Activated T-helper 1 cell treated with anti-CD3 and anti-CD28 coated beads, Interleukin-12 subunit alpha, Interleukin-12 subunit beta, Interleukin-2, Interleukin-4 antibody, amounts not matched to agents 30 ng/mL and 10 ng/mL and 1 ng/mL, durations not matched to agents 14 hours and 24 hours and 36 hours (primary cell): ENCODE data around the gene ARHGEF11. TPM values are rescaled to one million over a fixed set of nuclear protein-coding genes. Genes with fewer than 3 reads are reported as not detected.
A peak's percentile ranks its signal among the peaks of the same experiment; 100 is the strongest.

Source experiments
- DNase-seq: peaks from one replicate; pipeline ENCODE4 v3.0.0; 2021; ENCODE audit warnings: low spot score
- H3K27ac Mint-ChIP-seq: one replicate; pipeline ENCODE4 v1.8.0; 2021; ENCODE audit warnings: mild to moderate bottlenecking, mixed read lengths
- H3K27me3 Mint-ChIP-seq: one replicate; pipeline ENCODE4 v1.8.0; 2022; ENCODE audit warnings: mild to moderate bottlenecking, moderate library complexity, mixed read lengths; ENCODE audit not compliant: insufficient read depth
- H3K36me3 Mint-ChIP-seq: one replicate; pipeline ENCODE4 v1.8.0; 2021; ENCODE audit warnings: low read depth, mixed read lengths
- H3K4me1 Mint-ChIP-seq: one replicate; pipeline ENCODE4 v1.8.0; 2021; ENCODE audit warnings: low read depth, mixed read lengths
- H3K4me3 Mint-ChIP-seq: one replicate; pipeline ENCODE4 v1.8.0; 2021; ENCODE audit warnings: mild to moderate bottlenecking, moderate library complexity, mixed read lengths
- H3K9me3 Mint-ChIP-seq: one replicate; pipeline ENCODE4 v1.8.0; 2021; ENCODE audit warnings: mixed read lengths
- intact Hi-C: fragments of 100-400 bp; cut with micrococcal nuclease; formaldehyde crosslinking; loops from one replicate; pipeline ENCODE4 v1.15.1; 2024
- total RNA-seq: library from RNA; stranded (reverse); gene quantifications from 2 replicates; pipeline ENCODE4 v1.2.3, GENCODE V29; 2022

ARHGEF11 gene
- total RNA-seq, 1 donor from 2014 or later, result 3.2 TPM

DNA sequence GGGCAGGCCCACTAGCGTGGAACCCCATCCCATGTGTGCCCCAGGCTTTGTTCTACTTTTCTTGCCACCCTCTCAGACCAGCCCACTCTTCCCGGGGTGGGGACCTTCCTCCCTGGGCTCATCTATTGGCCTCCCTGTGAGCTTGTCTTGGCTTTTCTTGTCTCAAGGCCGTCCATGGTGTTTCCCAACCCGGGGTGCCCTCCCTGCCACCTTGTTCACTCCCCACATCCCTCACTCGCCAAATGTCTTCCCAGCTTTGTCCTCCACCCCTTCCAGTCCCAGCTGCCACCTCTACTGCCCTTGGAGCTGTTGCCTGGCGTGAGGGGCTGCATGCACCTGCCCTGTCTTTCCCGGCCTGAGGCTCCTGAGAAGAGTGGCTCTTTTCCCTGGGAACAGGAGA, 106.7 kb downstream of the ARHGEF11 start:
- Mint-ChIP-seq H3K9me3 (no peaks in the 10 kb centered on the region), H3K4me1 (no peaks in the 10 kb centered on the region), H3K4me3 (no peak overlapping the region), H3K36me3 (peaks cover 16% of the 10 kb centered on the region), H3K27me3 (no peaks in the 10 kb centered on the region), H3K27ac (no peak overlapping the region)
- intact Hi-C loops, result no loop called here
- no peak for DNase-seq

DNA sequence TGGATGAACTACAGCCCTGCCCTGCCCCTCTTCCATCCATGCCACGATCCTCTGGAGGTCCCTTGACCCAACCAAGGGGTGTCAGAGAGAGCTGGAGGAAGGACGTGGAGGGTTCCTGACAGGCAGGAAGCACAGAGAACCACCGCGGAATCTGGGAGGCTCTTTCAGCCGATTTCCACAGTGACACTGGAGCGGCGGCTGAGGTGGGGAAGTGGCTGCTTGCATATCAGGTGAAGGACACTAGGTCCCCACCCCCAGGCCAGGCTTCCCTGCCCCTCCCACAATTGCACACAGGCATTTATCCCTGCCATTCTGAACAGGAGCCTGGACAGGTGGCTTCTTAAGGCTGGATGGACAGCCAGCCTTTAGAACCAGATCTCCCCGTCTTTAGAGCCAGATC, 107.7 kb downstream of the ARHGEF11 start:
- peaks cover 13% of the 10 kb centered on the region for H3K36me3 Mint-ChIP-seq
- H3K27ac Mint-ChIP-seq, result no peak overlapping the region
- no peaks in the 10 kb centered on the region for H3K4me1 Mint-ChIP-seq
- no peaks in the 10 kb centered on the region for H3K9me3 Mint-ChIP-seq
- intact Hi-C loops, result no loop called here
- DNase-seq, result no peak
- no peak overlapping the region for H3K4me3 Mint-ChIP-seq
- H3K27me3 Mint-ChIP-seq, result no peaks in the 10 kb centered on the region

DNA sequence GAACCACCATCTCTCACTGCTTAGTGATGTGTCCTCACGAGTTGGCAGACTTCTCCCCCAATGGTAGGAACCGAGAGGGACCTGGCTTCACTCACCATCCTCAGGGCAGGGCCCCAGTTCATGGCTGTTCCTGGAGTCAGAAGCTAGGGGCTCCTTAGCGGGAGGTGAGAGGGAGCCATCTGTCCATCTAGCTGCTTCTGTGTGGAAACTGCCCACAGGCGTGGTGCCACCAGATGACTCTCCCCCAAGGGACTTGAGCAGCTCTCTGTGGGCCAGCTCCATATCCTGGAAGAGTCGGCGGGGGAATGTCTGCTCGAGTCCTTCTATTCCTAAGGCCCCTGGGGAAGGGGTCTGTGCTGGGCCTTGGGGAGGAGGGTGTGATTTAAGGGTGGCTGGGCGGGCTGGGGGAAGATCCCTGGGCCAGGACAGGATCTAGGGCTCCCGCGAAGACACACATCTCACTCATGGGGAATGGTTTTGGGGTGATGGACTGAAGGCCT, 108.8 kb downstream of the ARHGEF11 start:
- Mint-ChIP-seq H3K27me3 (peaks cover 3% of the 10 kb centered on the region), H3K27ac (no peak overlapping the region), H3K36me3 (peaks cover 8% of the 10 kb centered on the region), H3K4me1 (no peaks in the 10 kb centered on the region), H3K4me3 (no peak overlapping the region), H3K9me3 (no peaks in the 10 kb centered on the region)
- intact Hi-C loops, result no loop called here
- DNase-seq, result no peak

DNA sequence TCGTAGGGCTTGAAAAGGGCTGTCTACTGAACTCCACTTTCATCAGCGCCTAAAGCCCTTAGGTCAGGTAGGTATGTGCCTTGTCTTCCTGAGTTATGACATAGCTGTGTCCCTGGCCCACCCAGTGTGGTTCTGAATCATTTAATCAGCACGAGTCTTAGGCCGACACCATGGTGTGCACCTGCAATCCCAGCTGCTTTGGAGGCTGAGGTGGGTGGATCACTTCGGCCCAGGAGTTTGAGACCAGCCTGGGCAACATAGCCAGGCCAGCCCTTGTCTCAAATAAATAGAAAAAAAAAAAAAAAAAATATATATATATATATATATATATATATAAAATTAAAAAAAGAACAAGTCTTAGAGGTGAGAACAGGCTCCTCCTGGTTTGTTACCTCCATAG, 109.4 kb downstream of the ARHGEF11 start:
- Mint-ChIP-seq H3K4me3 (no peak overlapping the region), H3K27ac (no peak overlapping the region), H3K27me3 (peaks cover 6% of the 10 kb centered on the region), H3K9me3 (no peaks in the 10 kb centered on the region), H3K36me3 (peaks cover 8% of the 10 kb centered on the region), H3K4me1 (peaks cover 5% of the 10 kb centered on the region)
- intact Hi-C loops, result no loop called here
- no peak for DNase-seq

DNA sequence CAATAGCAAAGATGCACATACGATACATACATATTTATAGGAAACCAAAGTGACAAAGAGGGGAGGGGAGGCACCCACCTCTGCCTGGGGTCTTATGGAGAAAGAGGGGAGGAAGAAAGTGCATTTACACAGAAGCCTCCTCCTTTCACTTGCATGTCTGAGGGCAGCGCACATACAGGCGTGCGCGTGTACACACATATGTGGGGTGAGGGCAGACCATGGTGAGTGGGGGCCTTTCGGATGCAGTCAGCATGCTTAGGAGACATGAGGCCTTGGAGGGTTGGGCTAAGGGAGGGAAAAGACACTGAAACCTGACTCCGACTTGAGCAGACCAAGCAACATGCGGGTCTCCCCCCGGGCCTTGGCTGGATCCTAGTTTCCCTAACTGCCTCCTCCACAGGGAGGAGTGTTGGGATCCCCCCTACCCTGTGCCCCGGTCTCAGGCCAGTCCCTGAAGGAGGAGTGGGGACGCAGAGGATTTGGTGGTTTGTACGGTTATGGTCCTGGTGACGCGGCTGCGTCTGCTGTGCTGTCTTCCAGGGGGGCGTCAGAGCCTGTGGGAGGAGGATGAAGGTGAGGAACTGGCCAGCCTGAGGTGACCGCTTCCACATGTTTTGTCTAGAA, 109.9 kb downstream of the ARHGEF11 start:
- no peak for DNase-seq
- intact Hi-C loops, result no loop called here
- no peak overlapping the region for H3K4me3 Mint-ChIP-seq
- H3K27me3 Mint-ChIP-seq, result peaks cover 11% of the 10 kb centered on the region
- peaks cover 7% of the 10 kb centered on the region for H3K36me3 Mint-ChIP-seq
- no peaks in the 10 kb centered on the region for H3K9me3 Mint-ChIP-seq
- peaks cover 6% of the 10 kb centered on the region for H3K4me1 Mint-ChIP-seq
- no peak overlapping the region for H3K27ac Mint-ChIP-seq

DNA sequence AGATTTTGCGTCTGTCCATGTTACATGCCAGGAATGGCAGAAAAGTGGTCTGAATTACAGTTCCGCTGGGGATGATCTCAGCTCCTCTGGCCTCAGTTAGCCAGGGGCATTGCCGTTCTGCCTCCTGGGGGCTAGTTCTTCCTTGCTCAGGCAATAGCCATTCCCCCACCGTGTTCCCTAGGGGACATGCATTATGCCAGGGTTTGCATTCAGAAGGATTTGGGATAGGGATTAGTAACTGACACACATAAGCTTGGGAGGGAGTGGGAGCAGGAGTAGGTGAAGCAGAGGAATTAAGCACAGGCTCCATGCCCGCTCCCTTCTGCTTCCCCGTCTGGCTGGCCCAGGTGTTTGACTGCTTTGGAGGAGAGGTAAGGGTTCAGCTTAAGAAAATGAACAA, 112.4 kb downstream of the ARHGEF11 start:
- H3K27ac Mint-ChIP-seq, result no peak overlapping the region

DNA sequence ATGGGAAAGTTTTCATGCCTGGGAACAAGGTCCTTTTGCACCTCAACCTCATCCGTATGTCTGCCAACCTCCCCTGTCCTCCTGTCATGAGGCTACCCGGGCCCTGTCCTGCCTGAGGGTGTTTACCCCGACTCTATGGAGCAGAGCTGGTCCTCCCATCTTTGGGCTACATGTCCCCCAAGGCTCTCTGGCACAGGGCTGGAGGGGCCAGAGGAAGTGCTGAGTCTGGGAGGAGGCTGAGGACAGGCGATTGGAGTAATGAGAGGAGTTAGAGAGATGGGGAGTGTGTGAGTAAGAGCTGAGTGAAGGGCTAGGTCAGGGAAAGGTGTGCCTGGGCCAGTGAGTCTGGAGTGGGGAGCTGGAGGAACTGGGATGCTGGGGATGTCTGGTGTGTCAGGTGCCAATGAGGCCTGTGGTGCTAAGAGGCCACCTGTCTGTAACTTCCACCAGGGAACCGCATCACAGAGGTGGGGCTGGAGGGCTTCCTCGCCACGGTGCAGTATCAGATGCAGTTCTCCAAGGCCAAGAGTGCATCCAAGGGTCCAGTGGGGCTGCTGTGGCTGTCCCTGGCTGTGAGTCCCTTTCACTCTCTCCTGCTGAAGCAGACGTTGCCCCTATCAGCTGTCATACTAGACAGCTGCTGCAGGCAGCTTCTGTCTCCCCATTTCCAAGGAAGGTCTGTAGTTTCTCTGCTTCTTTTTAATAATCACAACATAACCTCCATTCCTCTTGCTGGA, 113.4 kb downstream of the ARHGEF11 start:
- no peak for DNase-seq
- Mint-ChIP-seq H3K27me3 (peaks cover 38% of the 10 kb centered on the region), H3K27ac (no peak overlapping the region), H3K4me3 (no peak overlapping the region), H3K9me3 (no peaks in the 10 kb centered on the region), H3K36me3 (no peaks in the 10 kb centered on the region), H3K4me1 (peaks cover 16% of the 10 kb centered on the region)
- intact Hi-C loops, result no loop called here

More for the DNA sequence above, 112.4 kb downstream of the ARHGEF11 start:
- Mint-ChIP-seq H3K9me3 (no peaks in the 10 kb centered on the region), H3K36me3 (peaks cover 2% of the 10 kb centered on the region), H3K27me3 (peaks cover 30% of the 10 kb centered on the region), H3K4me1 (peaks cover 8% of the 10 kb centered on the region), H3K4me3 (no peak overlapping the region)
- intact Hi-C loops, result no loop called here
- DNase-seq, result no peak

DNA sequence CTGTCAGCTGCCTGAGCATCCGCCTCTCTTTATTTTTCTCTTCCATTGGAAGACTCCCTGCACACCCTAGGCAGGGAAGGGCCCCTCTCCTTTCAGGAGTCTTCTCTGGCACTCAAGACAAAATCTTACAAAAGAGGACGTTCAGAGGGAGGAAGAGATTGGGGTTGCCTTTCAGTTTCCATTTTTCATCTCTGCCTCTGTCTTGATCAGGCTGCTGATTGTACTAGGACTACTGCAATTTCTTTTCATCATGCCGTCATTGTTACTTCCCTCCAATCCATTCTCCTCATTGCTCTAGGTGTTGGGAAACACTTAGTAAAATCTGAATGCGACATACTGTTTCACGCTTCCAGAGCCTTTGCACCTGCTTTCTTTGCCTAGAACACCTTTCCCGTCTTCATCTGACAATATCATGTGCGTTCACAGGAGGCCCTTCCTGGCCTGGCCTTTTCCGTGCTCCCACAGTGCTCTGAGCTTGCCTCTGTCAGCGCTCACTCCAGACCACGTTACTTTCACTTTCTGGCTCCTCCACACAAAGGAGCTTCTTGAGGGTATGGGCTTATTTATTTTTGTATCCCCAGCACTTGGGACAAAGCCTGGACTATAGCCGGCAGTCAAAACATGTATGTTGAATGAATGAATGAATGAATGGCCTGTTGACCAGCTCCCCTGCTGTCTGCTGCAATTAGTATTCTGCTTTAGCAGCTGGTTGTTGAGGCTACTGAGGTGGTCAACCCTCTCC, 114.2 kb downstream of the ARHGEF11 start:
- no peaks in the 10 kb centered on the region for H3K36me3 Mint-ChIP-seq
- peaks cover 45% of the 10 kb centered on the region for H3K27me3 Mint-ChIP-seq
- H3K4me1 Mint-ChIP-seq, result peaks cover 18% of the 10 kb centered on the region
- intact Hi-C loops, result no loop called here
- H3K9me3 Mint-ChIP-seq, result no peaks in the 10 kb centered on the region
- DNase-seq, result no peak
- no peak overlapping the region for H3K27ac Mint-ChIP-seq
- H3K4me3 Mint-ChIP-seq, result no peak overlapping the region

DNA sequence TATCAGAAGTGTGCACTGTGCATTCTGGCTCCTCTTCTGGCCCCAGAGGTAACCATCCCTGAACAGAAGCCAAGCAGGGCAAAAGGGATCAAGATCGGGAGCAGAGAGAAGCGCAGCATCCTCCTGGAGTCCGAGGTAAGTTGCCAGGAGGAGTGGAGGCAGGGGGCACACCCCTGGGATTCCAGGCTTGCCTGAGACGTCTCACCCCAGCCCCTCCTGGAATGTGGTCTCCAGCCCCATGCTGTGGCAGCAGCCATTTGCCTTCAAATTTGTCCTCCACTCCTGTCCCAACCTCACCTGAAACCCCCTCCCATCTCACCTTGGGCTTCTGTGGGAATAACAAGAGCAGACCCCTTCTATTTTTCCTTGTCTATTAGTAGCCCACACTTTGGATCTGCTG, 115.1 kb downstream of the ARHGEF11 start:
- Mint-ChIP-seq H3K9me3 (no peaks in the 10 kb centered on the region), H3K27ac (no peak overlapping the region), H3K27me3 (peaks cover 53% of the 10 kb centered on the region), H3K4me3 (no peak overlapping the region), H3K4me1 (peaks cover 18% of the 10 kb centered on the region), H3K36me3 (no peaks in the 10 kb centered on the region)
- intact Hi-C loops, result no loop called here
- no peak for DNase-seq

DNA sequence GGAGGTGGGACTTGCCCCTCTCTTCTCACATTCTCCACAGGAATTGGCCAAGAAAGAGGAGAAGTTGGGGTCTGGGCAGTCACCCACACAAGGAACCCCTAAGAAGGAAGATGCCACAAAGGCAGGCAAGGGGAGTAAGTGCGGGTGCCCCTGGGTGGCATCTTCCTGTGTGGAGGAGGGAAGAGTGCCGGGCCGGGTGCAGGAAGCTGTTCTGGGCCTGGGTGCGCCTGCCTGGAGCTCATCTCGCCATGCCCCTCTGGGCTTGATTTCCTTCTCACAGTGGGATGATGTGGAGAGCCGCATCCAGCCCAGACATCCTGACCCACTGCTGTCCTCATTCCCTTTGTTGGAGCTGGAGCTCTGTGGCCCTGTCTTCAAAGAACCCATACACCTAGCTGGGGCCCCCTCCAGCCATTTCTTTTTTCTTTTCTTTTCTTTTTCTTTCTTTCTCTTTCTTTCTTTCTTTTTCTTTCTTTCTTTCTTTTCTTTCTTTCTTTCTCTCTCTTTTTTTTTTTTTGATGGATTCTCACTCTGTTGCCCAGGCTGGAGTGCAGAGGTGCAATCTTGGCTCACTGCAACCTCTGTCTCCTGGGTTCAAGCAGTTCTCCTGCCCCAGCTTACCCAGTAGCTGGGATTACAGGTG, 115.8 kb downstream of the ARHGEF11 start:
- H3K27me3 Mint-ChIP-seq, result peaks cover 57% of the 10 kb centered on the region

DNA sequence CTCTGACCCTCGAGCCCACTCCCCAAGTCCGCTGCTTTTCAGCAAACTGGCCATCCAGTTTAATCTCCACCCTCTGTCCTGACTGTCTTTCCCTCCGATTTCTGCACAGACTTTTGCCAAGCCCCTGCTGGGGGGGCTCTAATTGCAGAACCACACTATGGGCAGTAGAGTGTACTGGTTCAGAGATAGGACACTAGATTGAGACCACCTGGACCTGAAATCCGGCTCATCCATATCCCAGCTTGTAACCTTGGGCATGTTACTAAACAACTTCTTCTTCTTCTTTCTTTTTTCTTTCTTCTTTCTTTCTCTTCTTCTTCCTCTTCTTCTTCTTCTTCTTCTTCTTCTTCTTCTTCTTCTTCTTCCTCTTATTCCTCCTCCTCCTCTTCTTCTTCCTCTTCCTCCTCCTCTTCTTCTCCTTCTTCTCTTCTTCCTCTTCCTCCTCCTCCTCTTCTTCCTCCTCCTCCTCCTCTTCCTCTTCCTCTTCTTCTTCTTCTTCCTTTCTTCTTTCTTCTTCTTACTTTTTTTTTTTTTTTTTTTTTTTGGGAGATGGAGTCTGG, 117.4 kb downstream of the ARHGEF11 start:
- Mint-ChIP-seq H3K4me3 (peak overlapping the region; percentile 35), H3K27me3 (peaks cover 68% of the 10 kb centered on the region), H3K27ac (no peak overlapping the region), H3K9me3 (no peaks in the 10 kb centered on the region), H3K36me3 (no peaks in the 10 kb centered on the region), H3K4me1 (peaks cover 22% of the 10 kb centered on the region)
- no peak for DNase-seq
- intact Hi-C loops, result loop anchor here (2.0 to 5.0 kb wide), 3 partner anchors 131 to 241 kb away; partner anchors contain the start of gene CRABP2

More for the DNA sequence above, 115.8 kb downstream of the ARHGEF11 start:
- peaks cover 18% of the 10 kb centered on the region for H3K4me1 Mint-ChIP-seq
- intact Hi-C loops, result loop anchor here (2.0 to 5.0 kb wide), 3 partner anchors 133 to 242 kb away; partner anchors contain the start of gene CRABP2
- H3K36me3 Mint-ChIP-seq, result no peaks in the 10 kb centered on the region
- H3K4me3 Mint-ChIP-seq, result no peak overlapping the region
- H3K9me3 Mint-ChIP-seq, result no peaks in the 10 kb centered on the region
- DNase-seq, result no peak
- H3K27ac Mint-ChIP-seq, result no peak overlapping the region
